Erythroblast (primary cell): Measurements from ENCODE around the gene DENND2D.

Experiments used
- GATA1 ChIP-seq: IDR thresholded peaks from 2 replicates; pipeline ENCODE4 v1.6.1; 2011; ENCODE audit warnings: low read depth, mild to moderate bottlenecking, control low read depth, low read length, moderate library complexity
- POLR2A ChIP-seq: IDR thresholded peaks from 2 replicates; pipeline ENCODE4 v1.6.1; 2011; ENCODE audit warnings: mild to moderate bottlenecking, low read length

- TF ChIP-seq POLR2A (no peak), GATA1 (no peak)
Observed at GRCh38 chr1:111182052-111182451, 18.4 kb downstream of the DENND2D start.
